GM19395 (cell line): ENCODE measurements around the gene PTPRN2.

Source experiments
- ATAC-seq: cut with Tn5 transposase; IDR thresholded peaks from one replicate; pipeline ENCODE4 v1.9.1; 2021; ENCODE audit warnings: mild to moderate bottlenecking, moderate library complexity; ENCODE audit not compliant: unreplicated experiment

PTPRN2 gene

GRCh38 chr7:158289761-158290523 is 297.7 kb downstream of the PTPRN2 start:
- no peak for ATAC-seq

DNA sequence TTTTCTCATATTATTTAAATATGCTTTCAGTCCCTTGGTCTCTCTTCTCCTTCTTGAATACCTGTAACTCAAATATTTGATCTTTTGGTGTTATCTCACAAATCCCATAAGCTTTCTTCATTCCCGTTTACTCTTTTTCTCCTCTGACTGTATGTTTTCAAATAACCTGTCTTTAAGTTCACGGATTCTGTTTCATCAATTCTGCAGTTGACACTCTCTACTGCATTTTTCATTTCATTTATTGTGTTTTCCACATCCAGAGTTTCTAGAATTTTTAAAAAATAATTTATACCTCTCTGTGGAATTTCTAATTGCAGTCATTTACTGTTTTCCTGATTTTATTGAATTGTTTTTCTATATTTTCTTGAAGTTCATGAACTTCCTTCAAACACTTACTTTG is 298.4 kb downstream of the PTPRN2 start:
- no peak for ATAC-seq

DNA sequence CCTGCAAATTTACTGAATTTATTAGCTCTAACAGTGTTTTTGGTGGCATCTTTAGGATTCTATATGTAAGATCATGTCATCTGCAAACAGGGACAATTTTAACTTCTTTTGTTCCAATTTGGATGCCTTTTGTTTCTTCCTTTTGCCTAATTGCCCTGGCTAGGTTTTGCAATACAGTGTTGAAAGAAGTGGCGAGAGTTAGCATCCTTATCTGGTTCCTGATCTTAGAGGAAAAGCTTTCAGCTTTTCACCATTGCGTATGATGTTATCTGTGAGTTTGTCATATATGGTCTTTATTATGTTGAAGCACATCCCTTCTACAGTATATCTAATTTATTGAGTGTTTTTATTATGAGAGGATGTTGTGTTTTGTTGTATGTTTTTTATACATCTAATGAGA is 301.4 kb downstream of the PTPRN2 start:
- ATAC-seq: no peak

DNA sequence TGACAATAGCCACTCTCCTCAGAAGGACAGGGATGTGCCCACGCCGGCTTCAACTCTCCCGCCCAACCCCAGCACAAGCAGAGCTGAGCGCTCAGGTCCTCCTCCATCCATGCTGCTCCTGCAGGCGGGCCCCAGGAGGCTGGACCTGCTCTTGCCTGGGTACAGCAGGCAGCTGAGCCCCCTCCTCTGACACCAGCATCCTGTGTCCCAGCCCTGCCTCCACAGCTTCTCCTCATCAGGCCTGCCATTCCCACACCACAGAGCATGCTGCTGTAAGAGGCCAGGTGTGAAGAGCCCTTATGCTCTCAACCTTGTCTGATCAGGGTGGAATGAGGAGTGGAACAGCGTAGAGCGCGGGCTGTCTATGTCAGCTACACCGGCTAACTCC is 302.2 kb downstream of the PTPRN2 start:
- ATAC-seq: no peak

GRCh38 chr7:158284617-158285382 is 302.8 kb downstream of the PTPRN2 start:
- no peak for ATAC-seq

DNA sequence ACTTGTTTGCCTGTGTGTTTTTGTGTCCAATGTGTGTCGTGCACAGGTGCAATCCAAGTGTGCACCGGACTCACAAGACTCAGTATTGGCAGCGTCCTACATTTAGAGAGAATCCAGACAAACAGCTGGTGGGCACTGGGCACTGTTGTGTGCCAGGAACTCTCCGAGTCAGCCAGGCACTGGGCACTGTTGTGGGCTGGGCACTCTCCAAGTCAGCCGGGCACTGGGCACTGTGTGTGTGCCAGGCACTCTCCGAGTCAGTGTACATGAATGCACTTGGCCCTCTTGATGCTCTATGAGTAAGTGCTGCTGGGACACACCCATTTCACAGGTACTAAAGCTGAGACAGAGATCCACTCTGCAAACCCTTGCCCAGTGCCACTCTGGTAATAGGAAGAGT is 303.5 kb downstream of the PTPRN2 start:
- ATAC-seq: no peak

DNA sequence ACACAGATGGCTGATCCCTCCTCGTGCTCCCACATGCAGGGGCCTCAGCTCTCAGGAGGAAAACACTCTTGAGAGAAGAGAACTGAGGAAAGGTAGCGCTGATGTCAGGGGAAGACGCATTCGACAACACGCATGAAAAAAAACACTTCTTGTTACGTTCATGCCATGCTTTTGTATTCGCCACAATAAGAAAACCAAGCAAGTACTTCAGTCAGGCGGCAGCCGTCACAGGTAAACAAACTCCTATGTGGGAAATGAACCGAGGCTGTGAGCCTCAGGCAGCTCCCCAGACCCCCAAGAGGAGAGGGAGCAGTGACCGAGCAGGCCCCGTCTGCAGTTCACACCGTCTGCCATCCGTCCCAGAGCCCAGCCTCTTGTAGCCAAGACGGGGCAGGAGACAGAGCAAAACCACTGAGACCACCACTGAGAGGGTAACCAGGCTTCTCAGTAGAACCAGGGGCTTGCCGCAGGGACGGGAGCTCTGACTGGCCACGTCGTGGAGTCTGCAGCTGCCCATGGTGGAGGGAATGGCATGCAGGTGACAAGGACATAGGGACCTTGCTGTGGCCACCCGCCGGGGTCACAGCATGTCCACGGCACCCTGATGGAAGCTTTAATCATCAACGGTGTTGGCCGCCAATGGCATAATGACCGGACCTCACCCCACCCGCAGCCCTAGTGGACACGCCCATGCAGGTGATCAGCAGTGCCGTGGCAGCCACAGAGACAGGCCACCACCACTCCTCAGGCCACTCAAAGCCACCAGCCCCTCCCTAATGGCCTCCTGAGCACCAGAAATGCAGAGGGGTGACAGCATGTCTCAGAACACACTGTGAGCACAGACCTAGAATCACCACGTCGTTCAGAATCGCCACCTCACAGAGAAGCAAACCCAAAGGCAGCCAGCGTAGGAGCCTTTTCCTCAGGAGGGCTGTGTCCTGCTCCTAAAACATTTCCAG is 304.3 kb downstream of the PTPRN2 start:
- no peak for ATAC-seq

GRCh38 chr7:158282461-158283001 is 305.1 kb downstream of the PTPRN2 start:
- no peak for ATAC-seq

GRCh38 chr7:158281441-158281840 is 306.2 kb downstream of the PTPRN2 start:
- ATAC-seq: no peak

DNA sequence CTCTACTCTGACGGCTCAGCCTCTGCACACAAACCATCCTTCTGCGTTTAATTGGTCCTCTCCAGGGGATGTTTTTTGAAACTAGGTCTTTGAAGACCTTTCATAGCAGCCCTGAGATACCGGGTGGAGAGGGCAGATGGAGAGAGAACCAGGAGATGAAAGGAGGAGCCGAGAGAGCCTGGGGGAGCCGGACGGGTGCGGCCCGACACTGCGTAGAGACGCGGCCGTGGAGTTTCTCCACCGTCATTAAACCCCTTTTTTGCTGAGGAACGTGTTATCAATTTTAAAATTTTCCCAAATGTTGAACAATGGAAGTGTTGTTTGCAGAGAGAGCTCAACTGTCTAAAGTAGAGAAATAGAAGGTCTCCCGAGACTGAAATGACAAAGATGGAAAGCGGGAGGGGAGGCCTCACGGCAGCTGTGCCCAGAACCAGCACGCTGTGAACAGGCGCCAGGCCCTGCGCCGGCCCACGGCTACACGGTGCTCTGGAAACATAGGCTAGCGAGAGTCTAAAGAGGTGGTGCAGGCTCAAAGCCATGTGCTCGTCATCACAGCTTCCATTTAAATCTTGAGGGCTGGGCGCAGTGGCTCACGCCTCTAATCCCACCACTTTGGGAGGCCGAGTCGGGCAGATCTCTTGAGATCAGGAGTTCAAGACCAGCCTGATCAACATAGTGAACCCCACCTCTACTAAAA is 307.0 kb downstream of the PTPRN2 start:
- ATAC-seq: no peak

DNA sequence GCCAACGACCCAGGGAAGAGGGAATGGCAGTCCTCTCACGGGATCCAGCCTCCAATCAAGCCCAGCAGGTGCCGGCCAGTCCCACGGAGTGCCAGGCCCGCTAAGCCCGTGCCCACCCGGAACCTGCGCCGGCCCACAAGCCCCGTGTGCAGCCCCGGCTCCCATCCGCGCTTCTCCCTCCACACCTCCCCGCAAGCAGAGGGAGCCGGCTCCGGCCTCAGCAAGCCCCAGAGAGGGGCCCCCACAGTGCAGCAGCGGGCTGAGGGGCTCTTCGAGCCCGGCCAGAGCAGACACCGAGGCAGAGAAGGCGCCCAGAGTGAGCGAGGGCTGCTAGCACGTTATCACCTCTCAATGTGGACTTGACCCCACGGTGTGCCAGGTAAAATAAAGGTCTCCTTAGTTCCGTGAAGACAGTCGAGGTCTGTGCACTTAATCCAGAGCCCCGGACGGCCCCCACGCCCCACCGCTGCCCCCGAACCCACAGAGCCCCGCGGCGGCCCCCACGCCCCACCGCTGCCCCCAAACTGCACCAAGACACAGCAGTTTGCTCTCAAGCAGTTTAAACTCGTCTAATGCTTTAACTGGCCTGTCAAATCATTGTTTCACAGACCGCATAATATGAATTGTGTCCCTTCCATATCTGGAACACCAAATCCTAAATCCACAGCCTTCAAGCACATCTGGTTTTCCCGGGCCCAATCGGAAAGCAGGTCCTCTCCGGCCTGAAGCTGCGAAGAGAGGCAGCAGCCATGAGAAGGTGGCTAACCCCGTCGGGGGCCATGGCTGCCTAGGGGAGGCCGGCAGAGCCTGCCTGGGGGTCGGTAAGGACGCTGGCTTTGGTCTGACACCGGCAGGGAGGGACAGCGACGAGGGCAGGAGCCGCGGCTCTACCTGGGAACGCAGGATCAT is 307.8 kb downstream of the PTPRN2 start:
- no peak for ATAC-seq

DNA sequence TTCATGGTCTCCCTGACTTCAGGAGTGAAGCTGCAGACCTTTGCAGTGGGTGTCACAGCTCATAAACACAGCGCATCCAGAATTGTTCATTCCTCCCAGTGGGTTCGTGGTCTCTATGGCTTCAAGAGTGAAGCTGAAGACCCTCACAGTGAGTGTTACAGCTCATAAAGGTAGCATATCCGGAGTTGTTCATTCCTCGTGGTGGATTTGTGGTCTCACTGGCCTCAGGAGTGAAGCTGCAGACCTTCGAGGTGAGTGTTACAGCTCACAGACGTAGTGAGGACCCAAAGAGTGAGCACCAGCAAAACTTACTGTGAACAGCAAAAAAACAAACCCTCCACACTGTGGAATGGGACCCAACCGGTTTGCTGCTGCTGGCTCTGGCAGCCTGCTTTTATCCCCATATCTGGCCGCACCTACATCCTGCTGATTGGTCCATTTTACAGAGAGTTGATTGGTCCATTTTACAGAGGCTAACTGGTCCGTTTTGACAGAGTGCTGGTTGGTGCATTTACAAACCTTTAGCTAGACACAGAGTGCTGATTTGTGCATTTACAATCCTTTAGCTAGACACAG is 308.8 kb downstream of the PTPRN2 start:
- ATAC-seq: no peak

GRCh38 chr7:158277219-158278141 is 310.1 kb downstream of the PTPRN2 start:
- no peak for ATAC-seq

DNA sequence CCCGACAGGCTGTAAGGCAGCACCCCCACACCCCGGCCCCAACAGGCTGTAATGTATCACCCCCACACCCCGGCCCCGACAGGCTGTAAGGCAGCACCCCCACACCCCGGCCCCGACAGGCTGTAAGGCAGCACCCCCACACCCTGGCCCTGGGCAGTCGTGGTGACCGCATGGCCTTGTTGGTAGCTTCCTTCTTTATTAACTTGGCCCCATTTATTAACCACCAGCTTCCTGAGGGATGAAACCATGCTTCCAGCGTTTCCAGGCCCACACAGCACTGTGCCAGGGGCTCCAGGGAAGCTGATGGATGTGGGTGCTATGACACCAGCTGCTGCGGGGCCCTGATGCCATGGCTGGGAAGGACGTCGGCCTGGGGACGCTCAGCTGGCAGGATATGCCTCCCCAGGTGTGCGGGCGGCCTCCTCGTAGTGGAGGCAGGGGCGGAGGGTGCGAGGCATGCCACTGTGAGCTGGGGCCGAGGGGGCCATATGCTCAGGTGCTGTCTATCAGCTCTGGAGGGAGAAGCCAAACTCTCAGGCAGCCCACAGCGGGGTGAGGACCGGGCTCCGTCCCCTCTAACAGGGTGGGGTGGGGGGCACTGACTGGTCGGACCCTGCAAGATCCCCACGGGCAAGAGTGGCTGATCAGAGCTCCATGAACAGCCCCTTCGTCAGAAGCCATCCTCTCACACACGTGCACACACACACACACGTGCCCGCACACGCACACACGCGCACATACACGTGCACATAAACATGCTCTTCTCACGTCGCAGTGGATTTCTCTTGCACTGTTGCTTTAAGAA is 311.0 kb downstream of the PTPRN2 start:
- no peak for ATAC-seq

DNA sequence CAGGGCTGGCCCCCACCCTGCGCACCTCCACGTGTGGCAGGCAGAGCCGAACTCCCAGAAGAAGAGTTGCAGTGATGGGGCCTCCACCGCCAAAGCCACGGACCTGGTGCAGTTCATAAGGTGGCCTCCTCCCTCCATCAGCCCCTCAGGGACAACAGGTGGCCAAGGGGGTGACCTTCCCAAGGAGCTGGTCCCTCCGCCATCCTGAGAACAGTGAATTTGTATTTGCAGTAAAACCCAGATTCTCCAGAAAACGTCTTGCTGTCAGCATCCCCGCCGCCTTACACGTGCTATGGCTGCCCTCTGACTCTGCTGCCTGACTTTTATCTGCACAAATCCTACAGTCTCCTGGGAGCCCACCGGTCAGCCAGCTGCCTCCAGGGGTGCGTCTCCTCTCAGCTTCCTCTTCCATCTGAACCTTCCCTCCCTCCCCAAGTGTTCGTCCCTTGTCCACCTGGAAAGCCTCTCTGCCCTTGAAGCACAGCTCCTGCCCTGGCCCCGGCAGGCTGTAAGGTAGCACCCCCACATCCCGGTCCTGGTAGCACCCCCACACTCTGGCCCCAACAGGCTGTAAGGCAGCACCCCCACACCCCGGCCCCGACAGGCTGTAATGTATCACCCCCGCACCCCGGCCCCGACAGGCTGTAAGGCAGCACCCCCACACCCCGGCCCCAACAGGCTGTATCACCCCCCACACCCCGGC is 311.8 kb downstream of the PTPRN2 start:
- ATAC-seq: no peak

GRCh38 chr7:158274996-158275395 is 312.6 kb downstream of the PTPRN2 start:
- ATAC-seq: no peak
